ENCODE measurements around the gene RUFY4.
"Not testable (repeated sequence)": the region's sequence is repeated elsewhere in the genome, so short reads cannot be mapped to it uniquely, and the experiment has no call there.

Gene RUFY4, protein sequence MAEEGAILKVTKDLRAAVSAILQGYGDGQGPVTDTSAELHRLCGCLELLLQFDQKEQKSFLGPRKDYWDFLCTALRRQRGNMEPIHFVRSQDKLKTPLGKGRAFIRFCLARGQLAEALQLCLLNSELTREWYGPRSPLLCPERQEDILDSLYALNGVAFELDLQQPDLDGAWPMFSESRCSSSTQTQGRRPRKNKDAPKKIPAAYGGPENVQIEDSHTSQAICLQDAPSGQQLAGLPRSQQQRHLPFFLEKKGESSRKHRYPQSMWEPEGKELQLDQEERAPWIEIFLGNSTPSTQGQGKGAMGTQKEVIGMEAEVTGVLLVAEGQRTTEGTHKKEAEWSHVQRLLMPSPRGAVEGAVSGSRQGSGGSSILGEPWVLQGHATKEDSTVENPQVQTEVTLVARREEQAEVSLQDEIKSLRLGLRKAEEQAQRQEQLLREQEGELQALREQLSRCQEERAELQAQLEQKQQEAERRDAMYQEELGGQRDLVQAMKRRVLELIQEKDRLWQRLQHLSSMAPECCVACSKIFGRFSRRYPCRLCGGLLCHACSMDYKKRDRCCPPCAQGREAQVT

DNA sequence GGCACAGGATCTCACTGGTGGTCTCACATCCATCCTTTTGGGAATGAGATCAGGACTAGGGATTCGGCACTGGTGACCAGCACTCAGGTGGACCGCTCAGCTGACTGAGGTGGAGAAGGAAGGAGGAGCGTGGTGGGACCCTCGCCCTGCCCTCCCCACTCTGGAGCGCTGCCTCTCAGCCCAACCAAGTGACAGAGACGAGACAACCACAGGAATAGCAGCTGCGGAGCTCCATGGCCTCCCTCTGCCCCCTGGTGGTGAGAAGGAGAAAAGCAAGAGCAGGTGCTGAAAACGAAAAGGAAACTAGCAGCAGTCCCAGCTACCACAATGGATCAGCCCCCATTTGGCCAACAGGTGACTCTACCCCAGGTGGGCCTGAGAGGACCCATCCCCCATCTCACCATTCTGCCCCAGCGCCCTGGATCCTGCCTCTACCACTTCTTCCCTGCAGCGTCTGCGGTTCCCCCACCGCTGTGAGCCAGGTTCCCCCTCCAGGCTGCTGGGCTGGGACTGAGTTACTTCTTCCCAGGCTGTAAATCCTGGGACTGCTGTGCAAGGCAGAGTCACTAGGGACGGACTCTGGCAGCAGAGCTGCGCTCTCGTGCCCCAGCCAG lies at the start of gene RUFY4:
Gene RUFY4, plus strand, starts transcription at position 533 of the 614 bp plus-strand sequence. CDS start 1,353 bp downstream, outside the sequence.
- ATAC-seq (peak; percentile 66), DNase-seq (peak; percentile 65)
- H3K27ac Mint-ChIP-seq; H3K4me1 Mint-ChIP-seq; H3K36me3 Mint-ChIP-seq (ENCODE audit: low read depth); H3K9me3 Mint-ChIP-seq: not testable (repeated sequence)
- Mint-ChIP-seq H3K27me3 (peaks cover 15% of the 10 kb centered on the region), H3K4me3 (peak within 1 kb of the TSS; percentile 62)

DNA sequence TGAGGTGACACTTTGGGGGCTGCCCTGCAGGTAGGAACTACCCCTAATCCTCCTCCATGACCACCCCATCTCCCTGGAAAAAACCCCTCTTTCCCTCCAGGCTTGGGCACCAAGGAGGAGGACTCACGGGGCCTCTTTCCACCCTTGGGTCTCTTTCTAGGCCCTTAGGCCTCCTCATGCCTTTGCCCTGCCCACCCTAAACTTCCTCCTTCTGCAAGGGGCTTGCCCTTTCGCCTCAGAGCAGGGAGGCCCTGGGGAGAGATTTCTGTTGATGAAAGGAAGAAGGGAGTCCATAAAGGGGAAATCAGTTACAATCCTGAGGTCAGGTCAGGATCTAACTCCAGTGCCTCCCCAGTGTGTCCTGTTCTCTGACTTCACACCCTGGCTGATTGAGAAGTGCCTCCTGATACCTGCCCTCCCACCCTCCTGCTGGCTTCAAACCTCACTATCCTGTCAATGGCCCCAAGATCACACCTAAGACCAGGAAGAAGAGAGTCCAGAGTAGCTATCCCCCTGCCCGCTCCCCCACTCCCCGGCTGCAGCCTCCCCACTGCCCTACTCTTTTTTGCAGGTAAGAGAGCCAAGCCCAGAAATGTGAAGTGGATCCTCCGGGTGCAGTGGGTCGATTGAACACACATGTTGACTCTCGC lies 49.5 kb upstream of the RUFY4 start:
- Mint-ChIP-seq H3K27me3 (peaks cover 4% of the 10 kb centered on the region), H3K4me3 (no peak overlapping the region), H3K4me1 (no peaks in the 10 kb centered on the region), H3K9me3 (no peaks in the 10 kb centered on the region), H3K36me3 (ENCODE audit: low read depth) (no peaks in the 10 kb centered on the region), H3K27ac (no peak overlapping the region)
- DNase-seq = no peak
- ATAC-seq = no peak

- DNase-seq (no peak), ATAC-seq (no peak)
- Mint-ChIP-seq H3K36me3 (ENCODE audit: low read depth) (no peaks in the 10 kb centered on the region), H3K27ac (no peak overlapping the region), H3K9me3 (no peaks in the 10 kb centered on the region), H3K4me3 (no peak overlapping the region), H3K4me1 (no peaks in the 10 kb centered on the region), H3K27me3 (peaks cover 4% of the 10 kb centered on the region)
These were observed 48.8 kb upstream of the RUFY4 start for GRCh38 chr2:218020281-218020680.

DNA sequence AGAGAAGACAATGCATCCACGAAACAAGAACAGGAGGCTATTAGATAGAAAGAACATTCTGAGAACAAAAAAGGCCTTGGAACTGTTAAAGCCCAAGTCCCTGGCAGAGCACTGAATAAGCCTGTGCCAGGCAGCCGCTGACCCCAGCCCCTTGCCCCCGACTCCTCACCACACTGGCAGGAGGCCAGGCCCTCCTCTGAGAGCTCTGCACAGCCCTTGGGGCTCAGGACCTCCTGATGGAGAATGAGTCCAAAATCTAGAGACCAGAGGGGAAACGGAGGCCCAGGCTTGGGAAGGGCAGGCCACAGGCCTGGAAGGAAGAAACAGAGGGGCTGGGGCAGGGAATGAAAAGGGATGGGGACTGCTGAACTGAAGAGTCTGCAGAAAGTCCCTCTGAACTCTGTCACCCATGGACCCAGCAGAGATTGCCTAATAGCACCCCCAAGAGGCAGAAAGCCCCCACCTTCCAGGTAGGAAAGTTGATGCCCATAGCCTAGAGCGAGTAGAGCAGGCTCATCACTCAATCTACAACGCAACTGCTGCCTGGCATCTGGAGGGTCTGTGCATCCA lies 48.0 kb upstream of the RUFY4 start:
- no peaks in the 10 kb centered on the region for H3K4me1 Mint-ChIP-seq

DNA sequence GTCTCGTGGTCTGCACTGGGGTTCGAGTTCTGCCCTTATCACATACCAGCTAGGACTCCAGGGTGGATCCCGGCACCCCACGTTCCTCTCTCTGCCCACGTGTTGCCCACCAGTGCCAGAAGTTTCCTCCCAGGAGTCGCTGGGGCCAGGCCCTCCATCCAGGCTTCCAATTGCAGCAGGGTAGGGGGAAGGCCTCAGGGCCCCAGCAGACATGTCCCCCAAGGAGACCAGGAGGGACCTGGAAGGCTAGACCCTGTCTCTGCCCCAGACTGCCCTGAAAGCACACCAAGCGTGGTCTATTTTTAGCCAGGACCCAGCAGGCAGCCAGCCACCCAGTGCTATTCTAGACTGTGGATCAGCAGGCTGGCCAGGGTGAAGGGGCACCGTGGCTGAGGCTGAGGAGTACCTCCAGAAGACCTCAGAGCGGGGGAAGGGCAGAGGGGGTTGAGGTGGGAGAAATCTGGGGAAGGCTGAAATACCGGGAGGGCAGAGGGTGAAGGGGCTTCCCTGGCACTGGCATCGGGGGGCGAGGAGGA lies 47.4 kb upstream of the RUFY4 start:
- no peaks in the 10 kb centered on the region for H3K36me3 Mint-ChIP-seq (ENCODE audit: low read depth)
- no peak overlapping the region for H3K27ac Mint-ChIP-seq
- H3K4me1 Mint-ChIP-seq = no peaks in the 10 kb centered on the region
- peaks cover 2% of the 10 kb centered on the region for H3K27me3 Mint-ChIP-seq
- no peak for DNase-seq
- no peaks in the 10 kb centered on the region for H3K9me3 Mint-ChIP-seq
- H3K4me3 Mint-ChIP-seq = no peak overlapping the region
- ATAC-seq = no peak

More for the DNA sequence above, 48.0 kb upstream of the RUFY4 start:
- Mint-ChIP-seq H3K27ac (no peak overlapping the region), H3K9me3 (no peaks in the 10 kb centered on the region), H3K4me3 (no peak overlapping the region), H3K27me3 (peaks cover 4% of the 10 kb centered on the region), H3K36me3 (ENCODE audit: low read depth) (no peaks in the 10 kb centered on the region)
- ATAC-seq (no peak), DNase-seq (no peak)

DNA sequence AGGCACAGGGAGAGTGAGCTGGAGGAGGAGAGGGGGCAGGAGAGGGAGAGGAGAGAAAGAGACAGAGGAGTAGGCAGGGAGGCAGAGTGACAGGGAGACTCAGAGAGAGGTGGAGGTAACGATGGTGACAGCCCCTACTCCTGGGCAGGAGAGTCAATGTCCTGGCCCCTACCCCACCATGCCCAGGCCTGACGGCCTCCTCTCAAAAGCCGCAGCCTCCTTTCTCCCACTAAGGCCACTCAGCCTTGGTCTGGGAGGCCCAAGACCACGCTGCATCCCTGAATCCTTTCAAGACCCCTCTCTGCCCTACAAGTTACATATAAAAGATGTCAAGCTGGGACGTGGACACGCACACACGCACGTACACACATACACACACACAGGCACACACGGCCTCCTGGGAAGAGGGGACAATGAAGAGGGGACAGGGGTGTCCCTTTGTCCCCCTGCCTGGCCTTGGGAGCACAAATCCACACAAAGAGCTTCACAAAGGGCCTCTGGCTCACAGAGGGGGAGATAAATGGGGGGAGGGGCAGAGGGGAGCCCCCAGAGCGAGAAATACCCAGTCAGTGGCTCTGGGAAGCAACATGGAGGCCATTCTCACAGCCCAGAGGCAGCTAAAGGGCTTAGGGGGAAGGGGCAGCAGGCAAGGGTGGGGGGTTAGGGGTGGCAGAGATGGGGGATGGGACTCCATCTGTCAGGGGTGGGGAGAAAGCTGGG lies 46.8 kb upstream of the RUFY4 start:
- Mint-ChIP-seq H3K27ac (no peak overlapping the region), H3K4me3 (no peak overlapping the region), H3K9me3 (no peaks in the 10 kb centered on the region), H3K27me3 (no peaks in the 10 kb centered on the region), H3K4me1 (no peaks in the 10 kb centered on the region), H3K36me3 (ENCODE audit: low read depth) (no peaks in the 10 kb centered on the region)
- ATAC-seq = no peak
- no peak for DNase-seq

DNA sequence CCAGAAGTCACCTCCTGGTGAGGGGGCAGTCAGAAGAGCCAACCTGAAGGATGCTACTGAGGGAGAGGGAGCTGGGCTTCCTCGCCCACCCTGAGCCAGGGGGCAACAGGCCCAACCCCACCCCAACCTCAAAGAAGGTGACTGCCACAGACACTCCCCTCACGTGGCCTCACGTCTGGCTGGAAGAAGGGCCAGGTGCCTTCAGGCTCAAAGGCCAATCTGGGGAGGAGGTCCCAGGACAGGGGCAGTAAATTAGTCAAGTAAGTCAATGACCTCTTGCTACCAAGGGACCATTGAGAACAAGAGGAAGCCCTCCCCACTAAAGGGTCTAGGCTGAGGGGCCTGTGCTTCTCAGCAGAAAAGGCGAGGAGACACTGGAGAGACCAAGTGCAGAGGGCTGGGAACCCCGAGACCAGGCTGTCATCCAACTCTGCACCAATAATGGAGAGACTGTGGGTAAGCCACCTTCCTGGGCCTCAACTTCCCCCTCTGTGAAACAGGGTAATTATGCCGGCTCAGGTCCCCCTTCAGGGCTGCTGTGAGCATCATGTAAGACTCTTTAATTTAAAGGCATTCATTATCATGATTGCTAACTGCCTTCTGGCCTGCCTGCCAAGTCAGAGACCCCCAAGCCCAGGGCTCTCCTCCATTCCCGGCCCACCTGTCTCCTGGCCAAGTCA lies 46.1 kb upstream of the RUFY4 start:
- no peaks in the 10 kb centered on the region for H3K27me3 Mint-ChIP-seq
- no peaks in the 10 kb centered on the region for H3K4me1 Mint-ChIP-seq
- no peak overlapping the region for H3K4me3 Mint-ChIP-seq
- H3K27ac Mint-ChIP-seq = no peak overlapping the region
- ATAC-seq (no peak), DNase-seq (no peak)
- H3K9me3 Mint-ChIP-seq = no peaks in the 10 kb centered on the region
- no peaks in the 10 kb centered on the region for H3K36me3 Mint-ChIP-seq (ENCODE audit: low read depth)

DNA sequence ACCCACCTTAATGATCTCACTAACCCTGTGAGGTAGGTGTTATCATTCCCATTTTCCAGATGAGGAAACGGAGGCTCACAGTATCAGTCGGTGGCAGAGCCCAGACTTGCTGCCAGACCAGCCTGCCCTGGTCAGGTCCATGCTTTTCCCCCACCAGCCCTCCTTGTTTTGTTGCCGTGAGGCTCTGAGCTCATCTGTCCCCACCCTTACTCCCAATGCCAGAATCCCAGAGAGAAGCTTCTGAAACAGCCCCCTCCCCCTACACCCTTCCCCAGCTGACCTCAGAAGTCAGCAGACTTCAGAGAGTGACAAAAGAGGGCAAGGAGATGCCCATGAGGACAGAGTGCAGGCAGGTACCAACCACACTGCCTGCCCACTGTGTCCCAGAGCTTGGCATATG lies 45.4 kb upstream of the RUFY4 start:
- no peaks in the 10 kb centered on the region for H3K4me1 Mint-ChIP-seq
- no peaks in the 10 kb centered on the region for H3K27me3 Mint-ChIP-seq
- no peak overlapping the region for H3K27ac Mint-ChIP-seq
- ATAC-seq (no peak), DNase-seq (no peak)
- no peaks in the 10 kb centered on the region for H3K36me3 Mint-ChIP-seq (ENCODE audit: low read depth)
- no peaks in the 10 kb centered on the region for H3K9me3 Mint-ChIP-seq
- no peak overlapping the region for H3K4me3 Mint-ChIP-seq

- ATAC-seq (no peak), DNase-seq (no peak)
- no peak overlapping the region for H3K4me3 Mint-ChIP-seq
- H3K36me3 Mint-ChIP-seq (ENCODE audit: low read depth) = no peaks in the 10 kb centered on the region
- H3K27me3 Mint-ChIP-seq = no peaks in the 10 kb centered on the region
- no peaks in the 10 kb centered on the region for H3K4me1 Mint-ChIP-seq
- H3K27ac Mint-ChIP-seq = no peak overlapping the region
- no peaks in the 10 kb centered on the region for H3K9me3 Mint-ChIP-seq
These were observed 44.7 kb upstream of the RUFY4 start for GRCh38 chr2:218024336-218024735.

GRCh38 chr2:218024871-218025270 lies 44.2 kb upstream of the RUFY4 start:
- no peaks in the 10 kb centered on the region for H3K27me3 Mint-ChIP-seq
- H3K9me3 Mint-ChIP-seq = no peaks in the 10 kb centered on the region
- DNase-seq (no peak), ATAC-seq (no peak)
- H3K36me3 Mint-ChIP-seq (ENCODE audit: low read depth) = no peaks in the 10 kb centered on the region
- no peaks in the 10 kb centered on the region for H3K4me1 Mint-ChIP-seq
- no peak overlapping the region for H3K4me3 Mint-ChIP-seq
- H3K27ac Mint-ChIP-seq = no peak overlapping the region

GRCh38 chr2:218026244-218026643 lies 42.8 kb upstream of the RUFY4 start:
- DNase-seq = no peak
- H3K4me3 Mint-ChIP-seq = no peak overlapping the region
- H3K4me1 Mint-ChIP-seq = no peaks in the 10 kb centered on the region
- no peak overlapping the region for H3K27ac Mint-ChIP-seq
- H3K36me3 Mint-ChIP-seq (ENCODE audit: low read depth) = no peaks in the 10 kb centered on the region
- ATAC-seq = no peak
- no peaks in the 10 kb centered on the region for H3K9me3 Mint-ChIP-seq
- no peaks in the 10 kb centered on the region for H3K27me3 Mint-ChIP-seq

GRCh38 chr2:218026676-218027425 lies 42.2 kb upstream of the RUFY4 start:
- ATAC-seq (no peak), DNase-seq (no peak)
- no peak overlapping the region for H3K27ac Mint-ChIP-seq
- no peak overlapping the region for H3K4me3 Mint-ChIP-seq
- H3K36me3 Mint-ChIP-seq (ENCODE audit: low read depth) = no peaks in the 10 kb centered on the region
- no peaks in the 10 kb centered on the region for H3K4me1 Mint-ChIP-seq
- no peaks in the 10 kb centered on the region for H3K9me3 Mint-ChIP-seq
- H3K27me3 Mint-ChIP-seq = no peaks in the 10 kb centered on the region
